BE2C (cell line): ENCODE data around the gene BHLHE40. TPM values are rescaled to one million over a fixed set of nuclear protein-coding genes. Genes with fewer than 3 reads are reported as not detected.

Experiments used
- DNase-seq: peaks from one replicate; pipeline ENCODE4 v3.0.0-alpha.2; 2020
- H3K27me3 ChIP-seq: fragments of 250-450 bp; sonication (Bioruptor Pico); 2 replicates; pipeline ENCODE4 v1.5.1; 2020; ENCODE audit warnings: mild to moderate bottlenecking
- H3K36me3 ChIP-seq: fragments of 250-450 bp; sonication (Bioruptor Pico); 2 replicates; pipeline ENCODE4 v1.5.1; 2020; ENCODE audit warnings: mild to moderate bottlenecking
- H3K4me1 ChIP-seq: fragments of 250-450 bp; sonication (Bioruptor Pico); 2 replicates; pipeline ENCODE4 v1.5.1; 2020
- H3K4me3 ChIP-seq: 2 replicates; pipeline ENCODE4 v1.5.1; 2011; ENCODE audit warnings: low read depth, low read length
- H3K9me3 ChIP-seq: fragments of 250-450 bp; sonication (Bioruptor Pico); 2 replicates; pipeline ENCODE4 v1.5.1; 2020
- polyA plus RNA-seq: library from polyadenylated mRNA; unstranded; fragments of >200 nt; gene quantifications from one replicate; pipeline ENCODE4 v1.2.1, GENCODE V29; 2012; ENCODE audit warnings: low read depth, missing spikeins; ENCODE audit not compliant: insufficient read length, insufficient read depth
- TF ChIP-seq, protein P1 (sequence below): IDR thresholded peaks from 2 replicates; pipeline ENCODE4 v1.5.1; 2012; ENCODE audit warnings: mild to moderate bottlenecking, low read depth, low read length

The BHLHE40 gene
- 21.8 TPM for polyA plus RNA-seq

GRCh38 chr3:4979428-4980228, at the start of gene BHLHE40:
Gene BHLHE40, plus strand, starts transcription at chr3:4979437. Its CDS starts 282 bp downstream, at chr3:4979719.
- Histone ChIP-seq H3K9me3 (no peaks in the 10 kb centered on the region), H3K4me3 (peak within 1 kb of the TSS; percentile 84), H3K4me1 (no peaks in the 10 kb centered on the region), H3K27me3 (no peaks in the 10 kb centered on the region), H3K36me3 (no peaks in the 10 kb centered on the region)
- no peak for DNase-seq
- TF ChIP-seq, protein P1, sequence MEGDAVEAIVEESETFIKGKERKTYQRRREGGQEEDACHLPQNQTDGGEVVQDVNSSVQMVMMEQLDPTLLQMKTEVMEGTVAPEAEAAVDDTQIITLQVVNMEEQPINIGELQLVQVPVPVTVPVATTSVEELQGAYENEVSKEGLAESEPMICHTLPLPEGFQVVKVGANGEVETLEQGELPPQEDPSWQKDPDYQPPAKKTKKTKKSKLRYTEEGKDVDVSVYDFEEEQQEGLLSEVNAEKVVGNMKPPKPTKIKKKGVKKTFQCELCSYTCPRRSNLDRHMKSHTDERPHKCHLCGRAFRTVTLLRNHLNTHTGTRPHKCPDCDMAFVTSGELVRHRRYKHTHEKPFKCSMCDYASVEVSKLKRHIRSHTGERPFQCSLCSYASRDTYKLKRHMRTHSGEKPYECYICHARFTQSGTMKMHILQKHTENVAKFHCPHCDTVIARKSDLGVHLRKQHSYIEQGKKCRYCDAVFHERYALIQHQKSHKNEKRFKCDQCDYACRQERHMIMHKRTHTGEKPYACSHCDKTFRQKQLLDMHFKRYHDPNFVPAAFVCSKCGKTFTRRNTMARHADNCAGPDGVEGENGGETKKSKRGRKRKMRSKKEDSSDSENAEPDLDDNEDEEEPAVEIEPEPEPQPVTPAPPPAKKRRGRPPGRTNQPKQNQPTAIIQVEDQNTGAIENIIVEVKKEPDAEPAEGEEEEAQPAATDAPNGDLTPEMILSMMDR = no peak

DNA sequence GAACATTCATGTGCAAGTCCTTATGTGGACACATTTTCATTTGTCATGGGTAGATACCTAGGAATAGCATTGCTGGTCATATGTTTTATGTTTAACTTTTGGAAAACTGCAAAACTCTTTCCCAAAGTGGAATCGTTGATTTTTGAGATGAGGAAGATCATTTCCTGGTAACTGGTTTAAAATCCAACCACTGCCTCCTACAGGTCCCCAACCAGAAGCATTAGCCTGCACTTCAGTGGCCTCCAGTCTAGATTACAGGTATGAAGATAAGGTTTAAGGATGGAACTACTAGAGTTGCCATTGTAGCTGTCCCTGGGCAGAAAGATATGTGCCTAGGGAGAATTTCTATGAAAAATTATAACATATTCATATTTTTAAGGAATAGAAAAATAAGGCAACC, 48.7 kb upstream of the BHLHE40 start:
- no peak overlapping the region for H3K4me3 ChIP-seq
- H3K4me1 ChIP-seq = no peaks in the 10 kb centered on the region
- no peaks in the 10 kb centered on the region for H3K9me3 ChIP-seq
- DNase-seq = no peak
- no peaks in the 10 kb centered on the region for H3K36me3 ChIP-seq
- no peaks in the 10 kb centered on the region for H3K27me3 ChIP-seq
- TF ChIP-seq, protein P1 = no peak

GRCh38 chr3:4934050-4934449, 45.2 kb upstream of the BHLHE40 start:
- H3K36me3 ChIP-seq = no peaks in the 10 kb centered on the region
- no peaks in the 10 kb centered on the region for H3K27me3 ChIP-seq
- H3K4me1 ChIP-seq = no peaks in the 10 kb centered on the region
- DNase-seq = no peak
- H3K9me3 ChIP-seq = no peaks in the 10 kb centered on the region
- no peak overlapping the region for H3K4me3 ChIP-seq
- TF ChIP-seq, protein P1 = no peak

- no peak for DNase-seq
- TF ChIP-seq, protein P1 = no peak
- no peaks in the 10 kb centered on the region for H3K27me3 ChIP-seq
- no peak overlapping the region for H3K4me3 ChIP-seq
- no peaks in the 10 kb centered on the region for H3K36me3 ChIP-seq
- H3K4me1 ChIP-seq = no peaks in the 10 kb centered on the region
- no peaks in the 10 kb centered on the region for H3K9me3 ChIP-seq
These were observed 43.9 kb upstream of the BHLHE40 start for GRCh38 chr3:4935347-4935746.

DNA sequence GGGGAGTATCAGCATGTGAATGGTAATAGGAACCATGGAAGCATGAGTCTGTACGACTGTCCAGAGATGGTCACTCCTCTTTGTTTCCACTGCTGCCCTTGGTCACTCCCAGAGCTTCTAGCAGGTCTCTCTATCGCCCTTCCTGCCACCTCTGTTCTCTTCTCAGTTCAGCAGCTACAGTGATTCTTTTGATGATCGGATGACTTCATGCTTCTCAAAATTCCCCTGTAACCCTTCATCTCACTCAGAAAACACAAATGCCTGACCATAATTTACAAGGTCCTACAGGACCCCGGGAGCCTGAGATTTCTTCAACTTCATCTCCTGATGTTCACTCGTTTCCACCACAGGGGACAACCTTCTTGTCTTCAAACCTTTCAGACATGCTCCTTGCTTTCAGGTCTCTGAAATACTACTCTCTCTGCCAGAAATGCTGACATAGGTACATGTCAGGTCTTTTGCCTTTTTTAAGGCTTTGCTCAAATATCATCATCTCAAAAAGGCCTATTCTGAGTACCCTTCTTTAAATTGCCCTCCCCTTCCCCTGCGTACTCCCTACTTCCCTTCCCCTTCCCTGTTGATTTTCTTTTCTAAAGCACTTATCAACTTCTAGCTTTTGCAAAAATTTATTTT, 42.1 kb upstream of the BHLHE40 start:
- Histone ChIP-seq H3K36me3 (no peaks in the 10 kb centered on the region), H3K4me1 (no peaks in the 10 kb centered on the region), H3K27me3 (no peaks in the 10 kb centered on the region), H3K9me3 (no peaks in the 10 kb centered on the region), H3K4me3 (no peak overlapping the region)
- no peak for DNase-seq
- TF ChIP-seq, protein P1 = no peak
